ENCODE measurements around the gene CD8B.

Gene CD8B

GRCh38 chr2:86768189-86768949, 93.3 kb downstream of the CD8B start:
- DNase-seq, result no peak

All from fibroblast of skin of abdomen (primary cell).